GM12891 (cell line): ENCODE data around the gene BLOC1S2.

Experiments used
- POLR2A ChIP-seq: IDR thresholded peaks from 2 replicates; pipeline ENCODE4 v1.6.1; 2011; ENCODE audit warnings: low read depth, low read length, control low read depth
- POLR2AphosphoS5 ChIP-seq: IDR thresholded peaks from 2 replicates; pipeline ENCODE4 v1.6.1; 2011; ENCODE audit warnings: low read depth, low read length, control low read depth

GRCh38 chr10:100330079-100330478 is 43.6 kb upstream of the BLOC1S2 start, which contains the start of gene PKD2L1:
- no peak for TF ChIP-seq POLR2AphosphoS5
- no peak for TF ChIP-seq POLR2A
